H9 (cell line): Measurements from ENCODE around the gene ISLR2. TPM values are rescaled to one million over a fixed set of nuclear protein-coding genes. Genes with fewer than 3 reads are reported as not detected.
"Not testable (repeated sequence)": the region's sequence is repeated elsewhere in the genome, so short reads cannot be mapped to it uniquely, and the experiment has no call there.

ENCODE experiments used
- DNase-seq: peaks from one replicate; pipeline ENCODE4 v3.0.0-alpha.2; 2017
- H2AFZ ChIP-seq: one replicate; pipeline ENCODE4 v1.6.1; 2013; ENCODE audit warnings: mild to moderate bottlenecking, low read length, control low read depth, moderate library complexity
- H2AK5ac ChIP-seq: 2 replicates; pipeline ENCODE4 v1.6.1; 2013; ENCODE audit warnings: low read length, control low read depth, mixed read lengths; ENCODE audit not compliant: insufficient read length
- H2BK120ac ChIP-seq: one replicate; pipeline ENCODE4 v1.6.1; 2013; ENCODE audit warnings: low read depth, mild to moderate bottlenecking, low read length, control low read depth, inconsistent platforms; ENCODE audit not compliant: poor library complexity, severe bottlenecking
- H2BK12ac ChIP-seq: 2 replicates; pipeline ENCODE4 v1.6.1; 2013; ENCODE audit warnings: low read length, control low read depth, mixed read lengths, low read depth; ENCODE audit not compliant: insufficient read length
- H2BK15ac ChIP-seq: 2 replicates; pipeline ENCODE4 v1.6.1; 2013; ENCODE audit warnings: low read depth, low read length, control low read depth
- H2BK20ac ChIP-seq: one replicate; pipeline ENCODE4 v1.6.1; 2013; ENCODE audit warnings: low read depth, mild to moderate bottlenecking, low read length, control low read depth, inconsistent platforms; ENCODE audit not compliant: poor library complexity, severe bottlenecking
- H2BK5ac ChIP-seq: 2 replicates; pipeline ENCODE4 v1.6.1; 2013; ENCODE audit warnings: low read length, control low read depth, mixed read lengths; ENCODE audit not compliant: insufficient read length
- H3K14ac ChIP-seq: 2 replicates; pipeline ENCODE4 v1.6.1; 2013; ENCODE audit warnings: low read length, control low read depth; ENCODE audit not compliant: insufficient read depth
- H3K18ac ChIP-seq: 2 replicates; pipeline ENCODE4 v1.6.1; 2013; ENCODE audit warnings: low read depth, mild to moderate bottlenecking, mixed read lengths, low read length, control low read depth; ENCODE audit not compliant: insufficient read length
- H3K23ac ChIP-seq: 2 replicates; pipeline ENCODE4 v1.6.1; 2013; ENCODE audit warnings: low read length, control low read depth, mixed read lengths, low read depth; ENCODE audit not compliant: insufficient read length
- H3K23me2 ChIP-seq: 2 replicates; pipeline ENCODE4 v1.6.1; 2013; ENCODE audit warnings: low read depth, mild to moderate bottlenecking, mixed read lengths, low read length, control low read depth; ENCODE audit not compliant: insufficient read length, poor library complexity, severe bottlenecking
- H3K27ac ChIP-seq: 2 replicates; pipeline ENCODE4 v1.5.1; 2013; ENCODE audit warnings: low read length, control low read depth, mixed read lengths, low read depth; ENCODE audit not compliant: insufficient read length
- H3K27me3 ChIP-seq: 2 replicates; pipeline ENCODE4 v1.6.1; 2013; ENCODE audit warnings: low read length, control low read depth, inconsistent platforms; ENCODE audit not compliant: insufficient read depth
- H3K4ac ChIP-seq: 2 replicates; pipeline ENCODE4 v1.6.1; 2013; ENCODE audit warnings: low read depth, mild to moderate bottlenecking, control low read depth, inconsistent platforms, low read length, moderate library complexity
- H3K4me1 ChIP-seq: 2 replicates; pipeline ENCODE4 v1.6.1; 2013; ENCODE audit warnings: low read length, control low read depth, inconsistent platforms; ENCODE audit not compliant: insufficient read depth
- H3K4me2 ChIP-seq: 2 replicates; pipeline ENCODE4 v1.6.1; 2013; ENCODE audit warnings: low read length, control low read depth, mixed read lengths; ENCODE audit not compliant: insufficient read length, insufficient read depth
- H3K56ac ChIP-seq: 2 replicates; pipeline ENCODE4 v1.6.1; 2013; ENCODE audit warnings: low read depth, mild to moderate bottlenecking, mixed read lengths, low read length, control low read depth; ENCODE audit not compliant: insufficient read length
- H3K79me1 ChIP-seq: 2 replicates; pipeline ENCODE4 v1.6.1; 2013; ENCODE audit warnings: low read depth, mild to moderate bottlenecking, moderate library complexity, low read length, control low read depth, inconsistent platforms; ENCODE audit not compliant: insufficient read depth, poor library complexity, severe bottlenecking
- H3K79me2 ChIP-seq: 2 replicates; pipeline ENCODE4 v1.6.1; 2013; ENCODE audit warnings: low read length, control low read depth, inconsistent platforms; ENCODE audit not compliant: insufficient read depth
- H3K9ac ChIP-seq: 2 replicates; pipeline ENCODE4 v1.6.1; 2013; ENCODE audit warnings: low read length, control low read depth, mixed read lengths; ENCODE audit not compliant: insufficient read length; ENCODE audit errors: extremely low read depth
- H3K9me3 ChIP-seq: one replicate; pipeline ENCODE4 v1.6.1; 2013; ENCODE audit warnings: low read depth, low read length, inconsistent platforms; ENCODE audit not compliant: control insufficient read depth
- H3T11ph ChIP-seq: one replicate; pipeline ENCODE4 v1.6.1; 2013; ENCODE audit warnings: mild to moderate bottlenecking, low read length, control low read depth, inconsistent platforms
- H4K20me1 ChIP-seq: one replicate; pipeline ENCODE4 v1.6.1; 2013; ENCODE audit not compliant: control insufficient read depth, insufficient read length, insufficient read depth
- H4K5ac ChIP-seq: 2 replicates; pipeline ENCODE4 v1.6.1; 2013; ENCODE audit warnings: low read depth, mild to moderate bottlenecking, mixed read lengths, low read length, control low read depth; ENCODE audit not compliant: insufficient read length
- H4K8ac ChIP-seq: replicated peaks from 2 replicates; pipeline ENCODE4 v1.6.1; 2013; ENCODE audit warnings: low read length, control low read depth, mixed read lengths, low read depth; ENCODE audit not compliant: insufficient read length
- H4K91ac ChIP-seq: 2 replicates; pipeline ENCODE4 v1.6.1; 2013; ENCODE audit warnings: low read depth, mild to moderate bottlenecking, moderate library complexity, mixed read lengths, low read length, control low read depth; ENCODE audit not compliant: insufficient read length
- H3K27ac Mint-ChIP-seq, 3 experiments: 2 replicates in 2 of 3; 3 replicates in 1 of 3; pipeline ENCODE4 v1.8.0; 2020 to 2021; ENCODE audit warnings: mixed read lengths in 3 of 3, mild to moderate bottlenecking in 1 of 3, moderate library complexity in 1 of 3
- H3K27me3 Mint-ChIP-seq: 2 replicates; pipeline ENCODE4 v1.8.0; 2021; ENCODE audit warnings: low read depth, mild to moderate bottlenecking, moderate library complexity, mixed read lengths
- H3K36me3 Mint-ChIP-seq, 3 experiments: 2 replicates in 2 of 3; 3 replicates in 1 of 3; pipeline ENCODE4 v1.8.0; 2020 to 2021; ENCODE audit warnings: low read depth in 3 of 3, mixed read lengths in 3 of 3; ENCODE audit not compliant: insufficient read depth in 1 of 3
- H3K4me1 Mint-ChIP-seq, 2 experiments: 2 replicates each; pipeline ENCODE4 v1.8.0; 2020; ENCODE audit warnings: mixed read lengths in 2 of 2
- H3K4me3 Mint-ChIP-seq, 2 experiments: 2 replicates in 1 of 2; 3 replicates in 1 of 2; pipeline ENCODE4 v1.8.0; 2020 to 2021; ENCODE audit warnings: mild to moderate bottlenecking in 2 of 2, mixed read lengths in 2 of 2, moderate library complexity in 1 of 2
- H3K9me3 Mint-ChIP-seq, 2 experiments: 2 replicates in 1 of 2; 3 replicates in 1 of 2; pipeline ENCODE4 v1.8.0; 2020; ENCODE audit warnings: mild to moderate bottlenecking in 2 of 2, mixed read lengths in 2 of 2, moderate library complexity in 1 of 2
- WGBS: extraction: QIAGEN DNeasy Blood & Tissue Kit; methylation state at CpG from one replicate; pipeline ENCODE4 v1.1.7; 2013; ENCODE audit warnings: missing lambda C conversion rate, low lambda C conversion rate, mixed read lengths; ENCODE audit not compliant: insufficient read length; ENCODE audit errors: extremely low coverage; 5-methylcytosine and 5-hydroxymethylcytosine counted together
- total RNA-seq: library from RNA; stranded (reverse); gene quantifications from 2 replicates; pipeline ENCODE4 v1.2.1, GENCODE V29; 2021

The ISLR2 gene
- total RNA-seq, 1 experiment from 2014 or later: 0.09 TPM

- not testable (repeated sequence) for H3K27me3 ChIP-seq, H3K27ac Mint-ChIP-seq
- no CpG with 5 or more reads among the region's 3 CpGs for WGBS
Observed at GRCh38 chr15:74162195-74162536, 31.8 kb downstream of the ISLR2 start.

More at GRCh38 chr15:74162195-74162536, 31.8 kb downstream of the ISLR2 start:
- H3K23me2 ChIP-seq, H2BK120ac ChIP-seq, H3K23ac ChIP-seq, H3K14ac ChIP-seq, H3K79me2 ChIP-seq, H3K4me2 ChIP-seq, H3K4me3 Mint-ChIP-seq, H3K56ac ChIP-seq, H2AK5ac ChIP-seq, H3K27ac ChIP-seq, H4K8ac ChIP-seq, H3K4me1 ChIP-seq, H4K5ac ChIP-seq, H2BK20ac ChIP-seq, H2BK5ac ChIP-seq, H3K9ac ChIP-seq, H3K36me3 Mint-ChIP-seq, H2AFZ ChIP-seq, H3T11ph ChIP-seq, H3K9me3 ChIP-seq, H2BK12ac ChIP-seq, H4K91ac ChIP-seq, H3K9me3 Mint-ChIP-seq, H4K20me1 ChIP-seq, H3K79me1 ChIP-seq, DNase-seq, H2BK15ac ChIP-seq, H3K4ac ChIP-seq, H3K18ac ChIP-seq, H3K4me1 Mint-ChIP-seq: not testable (repeated sequence)
- peaks cover 31% of the 10 kb centered on the region for H3K27me3 Mint-ChIP-seq
